GM20000 (cell line): ENCODE results near the gene DMTF1.
"Not testable (repeated sequence)": the region's sequence is repeated elsewhere in the genome, so short reads cannot be mapped to it uniquely, and the experiment has no call there.

Experiments
- DNase-seq: peaks from one replicate; pipeline ENCODE4 v3.0.0; 2012; ENCODE audit warnings: low spot score
- CTCF ChIP-seq: IDR thresholded peaks from 2 replicates; pipeline ENCODE4 v1.5.1; 2012; ENCODE audit warnings: mild to moderate bottlenecking, control low read depth; ENCODE audit errors: extremely low read depth, missing control alignments

Gene DMTF1

GRCh38 chr7:87225696-87226095, 73.4 kb downstream of the DMTF1 start:
- no peak for TF ChIP-seq CTCF
- no peak for DNase-seq

- no peak for DNase-seq
- no peak for TF ChIP-seq CTCF
Observed at GRCh38 chr7:87226495-87226894, 74.2 kb downstream of the DMTF1 start.

GRCh38 chr7:87231258-87231657, 79.0 kb downstream of the DMTF1 start:
- no peak for TF ChIP-seq CTCF
- no peak for DNase-seq

- DNase-seq, result no peak
- no peak for TF ChIP-seq CTCF
Observed at GRCh38 chr7:87231711-87232110, 79.5 kb downstream of the DMTF1 start.

GRCh38 chr7:87234949-87235348, 82.7 kb downstream of the DMTF1 start:
- DNase-seq, result no peak

GRCh38 chr7:87238464-87239051, 86.3 kb downstream of the DMTF1 start:
- not testable (repeated sequence) for DNase-seq

More at GRCh38 chr7:87234949-87235348, 82.7 kb downstream of the DMTF1 start:
- no peak for TF ChIP-seq CTCF

- DNase-seq, result not testable (repeated sequence)
Observed at GRCh38 chr7:87245671-87246070, 93.4 kb downstream of the DMTF1 start.
